Measurements from ENCODE around the gene ERF.
A peak's percentile ranks its signal among the peaks of the same experiment; 100 is the strongest.

ERF gene

DNA sequence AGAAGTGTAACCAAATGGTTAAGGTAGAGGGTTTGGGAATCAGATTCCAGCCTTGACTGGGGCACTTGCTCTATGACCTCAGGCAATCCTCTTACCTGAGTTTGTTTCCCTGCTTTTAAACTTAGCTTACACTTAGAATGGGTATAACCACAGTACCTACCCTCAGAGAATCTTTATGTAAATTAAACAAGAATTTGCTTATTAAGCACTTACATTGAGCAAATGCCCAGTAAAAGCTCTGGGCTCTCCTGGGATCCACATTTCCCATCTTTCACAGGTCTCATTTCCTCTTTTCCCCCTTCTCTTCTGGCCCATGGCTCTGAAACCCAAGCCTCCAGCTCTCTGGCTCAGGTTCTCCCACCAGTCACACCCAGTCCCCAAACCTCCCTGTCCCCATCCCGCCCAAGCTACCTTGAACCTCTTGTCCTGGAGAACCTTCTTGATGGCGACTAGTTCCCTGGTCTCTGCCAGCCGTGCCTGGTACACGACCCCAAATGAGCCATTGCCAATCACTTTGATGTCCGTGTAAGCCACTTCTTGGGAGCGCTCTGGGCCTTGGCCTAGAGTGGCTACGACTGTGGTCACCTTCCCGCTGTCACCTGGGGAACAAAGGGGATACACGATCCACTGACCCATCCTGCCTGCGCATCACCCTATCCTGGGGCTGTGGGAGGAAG, 15.2 kb downstream of the ERF start:
- DNase-seq (no peak), ATAC-seq (no peak)

DNA sequence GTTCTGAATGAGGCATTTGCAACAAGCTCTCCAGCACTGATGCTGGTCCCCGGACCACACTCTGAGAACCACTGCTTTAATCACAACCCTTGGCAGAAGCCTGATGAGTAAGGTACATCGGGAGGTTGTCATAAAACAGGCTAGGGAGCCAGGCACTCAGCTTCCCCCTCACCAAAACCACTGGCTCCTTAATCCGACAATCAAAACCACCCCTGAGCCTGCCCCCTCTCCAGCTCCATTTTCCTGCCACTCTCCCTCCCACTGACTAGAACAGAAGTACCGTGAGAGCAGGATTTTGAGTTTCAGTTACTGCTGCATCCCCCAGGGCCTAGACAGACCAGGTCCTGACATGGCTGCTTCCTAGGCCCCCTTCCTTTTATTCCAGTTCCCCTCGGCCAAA, 19.7 kb downstream of the ERF start:
- DNase-seq (no peak), ATAC-seq (no peak)

DNA sequence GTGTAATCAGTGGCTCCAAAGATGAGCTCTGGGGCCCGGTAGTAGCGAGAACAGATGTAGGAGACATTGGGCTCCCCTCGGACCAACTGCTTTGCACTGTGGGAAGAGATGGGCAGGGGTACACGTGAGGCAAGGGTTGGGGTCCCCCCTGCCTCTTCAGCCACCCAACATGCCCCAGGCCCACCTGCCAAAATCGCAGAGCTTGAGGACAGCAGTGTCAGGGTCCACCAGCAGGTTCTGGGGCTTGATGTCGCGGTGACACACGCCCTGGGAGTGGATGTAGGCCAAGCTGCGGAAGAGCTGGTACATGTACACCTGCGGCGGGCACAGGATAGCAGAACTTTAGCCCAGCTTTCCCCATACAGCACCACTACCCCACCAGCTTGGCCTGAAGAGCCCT, 20.6 kb downstream of the ERF start:
- ATAC-seq (no peak), DNase-seq (no peak)

- ATAC-seq (no peak), DNase-seq (no peak)
Observed at GRCh38 chr19:42233678-42234292, 21.1 kb downstream of the ERF start.

GRCh38 chr19:42233106-42233505, 21.8 kb downstream of the ERF start:
- no peak for ATAC-seq
- no peak for DNase-seq

GRCh38 chr19:42232435-42232834, 22.5 kb downstream of the ERF start:
- DNase-seq (no peak), ATAC-seq (no peak)

DNA sequence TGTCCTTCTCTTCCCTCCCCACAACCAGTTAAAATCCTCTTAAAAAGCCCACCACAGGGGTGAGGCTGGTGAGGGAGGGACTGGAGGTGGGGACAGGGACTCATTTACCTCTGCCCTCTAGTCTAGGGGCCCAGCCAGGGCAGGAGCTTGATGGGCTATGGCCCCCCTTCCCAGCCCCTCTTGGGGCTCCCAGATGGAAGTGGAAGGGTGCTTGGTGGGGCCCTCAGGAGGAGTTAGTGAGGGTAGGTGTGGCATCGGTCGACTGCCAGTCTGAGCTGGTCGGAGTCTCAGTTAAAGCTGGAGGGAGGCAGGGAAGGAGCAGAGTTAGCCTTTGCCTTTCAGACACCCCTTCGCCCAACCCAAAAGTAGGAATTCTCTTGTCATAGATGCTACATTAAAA, 24.4 kb downstream of the ERF start:
- DNase-seq (no peak), ATAC-seq (no peak)

- DNase-seq (no peak), ATAC-seq (no peak)
Observed at GRCh38 chr19:42229855-42230351, 25.0 kb downstream of the ERF start.

DNA sequence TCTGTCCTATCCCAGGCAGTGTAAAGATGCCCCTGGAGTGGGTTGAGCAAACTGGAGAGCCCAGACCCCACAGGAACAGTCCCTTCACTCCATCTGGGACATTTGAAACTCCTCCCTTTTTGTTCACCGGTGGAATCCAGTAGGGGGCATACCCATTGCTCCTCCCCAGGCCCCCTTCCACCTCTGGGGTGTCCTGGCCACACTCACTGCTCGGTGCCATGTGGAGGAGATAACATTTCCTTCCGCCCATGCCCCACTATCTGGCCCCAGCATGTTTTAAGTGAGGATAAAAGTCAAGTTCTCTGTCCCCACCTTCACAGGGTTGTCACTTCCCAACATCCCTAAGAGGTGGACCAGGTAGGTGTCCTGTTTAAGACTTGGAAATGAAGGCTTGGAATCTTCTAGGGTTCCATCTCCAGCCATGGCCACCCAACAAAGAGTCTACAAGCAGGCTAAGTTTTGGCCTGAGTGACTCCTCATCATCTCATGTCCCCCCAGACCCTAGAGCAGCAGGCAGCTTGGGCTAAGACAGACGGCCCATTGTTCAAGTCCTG, 25.6 kb downstream of the ERF start:
- ATAC-seq (no peak), DNase-seq (no peak)

DNA sequence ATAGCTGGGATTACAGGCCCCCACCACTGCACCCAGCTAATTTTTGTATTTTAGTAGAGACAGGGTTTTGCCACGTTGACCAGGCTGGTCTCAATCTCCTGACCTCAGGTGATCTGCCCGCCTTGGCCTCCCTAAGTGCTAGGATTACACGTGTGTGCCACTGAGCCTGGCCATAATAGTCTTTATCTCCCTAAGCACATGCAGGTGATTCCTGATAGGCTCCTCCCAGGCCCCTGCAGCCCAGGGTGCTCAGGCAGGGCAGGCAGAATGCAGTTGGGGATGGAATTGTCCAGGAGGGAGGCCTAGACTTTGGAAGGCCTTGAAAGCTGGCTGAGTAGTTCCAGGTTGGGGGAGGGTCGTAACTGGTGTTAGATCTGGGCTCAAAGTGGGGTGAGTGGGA, 26.3 kb downstream of the ERF start:
- no peak for ATAC-seq
- no peak for DNase-seq

- DNase-seq (no peak), ATAC-seq (no peak)
Observed at GRCh38 chr19:42226886-42227285, 28.0 kb downstream of the ERF start.

DNA sequence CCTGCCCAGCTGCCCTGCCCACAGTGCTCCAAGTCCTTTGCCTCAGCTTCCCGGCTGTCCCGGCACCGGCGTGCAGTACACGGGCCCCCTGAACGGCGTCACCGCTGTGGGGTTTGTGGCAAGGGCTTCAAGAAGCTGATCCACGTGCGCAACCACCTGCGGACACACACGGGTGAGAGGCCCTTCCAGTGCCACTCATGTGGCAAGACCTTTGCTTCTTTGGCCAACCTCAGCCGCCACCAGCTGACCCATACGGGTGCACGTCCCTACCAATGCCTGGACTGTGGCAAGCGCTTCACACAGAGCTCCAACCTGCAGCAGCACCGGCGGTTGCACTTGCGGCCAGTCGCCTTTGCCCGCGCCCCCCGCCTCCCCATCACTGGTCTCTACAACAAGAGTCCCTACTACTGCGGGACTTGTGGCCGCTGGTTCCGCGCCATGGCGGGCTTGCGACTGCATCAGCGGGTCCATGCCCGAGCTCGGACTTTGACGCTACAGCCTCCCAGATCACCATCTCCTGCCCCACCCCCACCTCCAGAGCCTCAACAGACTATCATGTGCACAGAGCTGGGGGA, 29.1 kb downstream of the ERF start:
- no peak for ATAC-seq
- DNase-seq = no peak

GRCh38 chr19:42224940-42225717, 29.8 kb downstream of the ERF start:
- ATAC-seq = no peak

GRCh38 chr19:42220751-42221097, 34.2 kb downstream of the ERF start:
- no peak for DNase-seq
- no peak for ATAC-seq

More at GRCh38 chr19:42224940-42225717, 29.8 kb downstream of the ERF start:
- DNase-seq = no peak

DNA sequence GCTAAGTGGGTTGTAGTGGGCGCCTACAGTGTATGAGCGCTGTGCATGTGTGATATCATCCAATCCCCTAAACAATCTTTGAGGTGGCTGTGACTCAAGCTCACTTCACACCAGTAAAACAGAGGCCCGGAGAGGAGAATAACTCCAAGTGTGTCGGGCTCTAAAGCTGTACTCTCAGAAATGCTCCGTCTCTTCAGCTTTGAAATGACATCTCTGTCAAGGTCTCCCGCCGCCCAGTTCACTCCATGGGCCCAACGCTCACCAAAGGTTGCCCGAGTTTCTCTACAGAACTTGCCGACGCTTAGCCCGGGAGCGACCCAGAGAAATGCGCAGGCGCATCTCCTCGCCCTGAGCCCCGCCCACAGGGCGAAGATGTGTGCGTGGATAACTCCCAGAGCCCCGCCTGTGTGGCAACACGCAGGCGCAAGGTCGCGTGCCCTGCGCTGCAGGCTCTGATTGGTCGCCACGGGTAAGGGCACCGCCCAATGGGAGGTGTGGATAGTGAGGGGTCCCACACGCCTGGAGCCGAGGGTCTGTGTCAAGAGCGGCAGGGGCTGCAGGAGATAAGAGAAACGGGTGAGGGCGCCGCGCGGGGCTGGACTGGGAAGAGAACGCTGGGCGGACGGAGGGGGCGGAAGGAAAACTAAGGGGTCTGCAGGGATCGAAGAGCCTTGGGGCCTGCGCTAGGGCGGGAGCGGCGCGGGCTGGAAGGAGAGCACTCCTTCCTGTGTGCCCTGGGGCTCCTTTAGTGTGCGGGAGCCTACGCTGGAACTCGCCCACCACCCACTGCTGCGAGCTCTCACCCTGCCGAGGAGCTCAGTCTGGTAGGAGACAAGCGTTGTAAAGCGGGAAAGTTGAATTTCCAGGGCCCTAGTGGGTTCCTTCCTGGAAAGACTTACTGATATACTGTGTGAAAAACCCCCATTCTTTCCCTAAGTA, 34.8 kb downstream of the ERF start, which contains the start of gene ZNF526:
ZNF526 (plus strand) TSS at position 501 of the 939 bp plus-strand sequence. CDS start 4,092 bp downstream, outside the sequence.
- ATAC-seq = peak; percentile 89
- peak; percentile 97 for DNase-seq

DNA sequence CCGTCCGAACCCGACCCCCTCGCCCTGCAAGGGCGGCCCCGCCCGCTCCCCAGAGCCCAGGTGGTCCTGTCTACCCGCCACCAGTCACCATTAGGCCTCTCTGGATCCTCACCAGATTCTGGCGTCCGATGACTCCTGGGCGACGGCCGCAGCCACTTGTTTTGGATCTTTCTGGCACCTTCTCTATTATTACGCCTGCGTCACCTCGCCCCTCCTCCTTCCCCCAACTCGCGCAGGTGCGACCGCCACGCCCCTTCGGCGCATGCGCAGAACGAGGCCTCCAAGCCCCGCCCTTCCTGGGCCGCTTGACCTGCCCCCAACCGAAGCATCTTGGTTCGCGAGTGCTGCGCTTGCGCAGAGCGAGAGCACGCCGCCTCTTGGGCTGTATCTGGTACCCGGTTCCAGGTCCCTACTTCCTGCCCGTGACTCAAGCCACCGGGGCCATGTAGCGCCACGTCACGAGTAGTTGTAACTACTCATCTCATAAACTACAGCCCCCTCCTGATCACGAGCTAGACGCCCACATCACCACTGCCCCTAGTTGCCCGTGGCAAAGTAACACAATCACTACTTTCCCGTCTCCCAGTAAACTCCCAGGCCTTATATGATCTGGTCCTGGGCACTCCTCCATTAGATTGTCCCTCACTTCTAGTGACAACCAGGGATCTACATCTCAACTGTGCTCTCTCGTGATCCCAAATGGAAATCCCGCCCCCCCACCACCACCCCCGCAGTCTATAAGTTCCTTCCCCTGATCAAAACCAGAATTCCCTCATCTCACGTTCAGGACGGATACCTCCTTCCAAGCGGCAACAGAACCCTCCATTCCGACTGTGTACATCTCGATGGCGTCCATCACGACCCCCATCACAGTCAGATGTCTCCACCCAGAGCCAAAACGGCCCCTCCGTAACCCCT, 37.1 kb downstream of the ERF start, which contains the start of gene DEDD2:
DEDD2 (minus strand) TSS at position 158 of the 918 bp plus-strand sequence. CDS start 670 bp downstream, outside the sequence.
- peak; percentile 81 for ATAC-seq
- peak; percentile 100 for DNase-seq

DNA sequence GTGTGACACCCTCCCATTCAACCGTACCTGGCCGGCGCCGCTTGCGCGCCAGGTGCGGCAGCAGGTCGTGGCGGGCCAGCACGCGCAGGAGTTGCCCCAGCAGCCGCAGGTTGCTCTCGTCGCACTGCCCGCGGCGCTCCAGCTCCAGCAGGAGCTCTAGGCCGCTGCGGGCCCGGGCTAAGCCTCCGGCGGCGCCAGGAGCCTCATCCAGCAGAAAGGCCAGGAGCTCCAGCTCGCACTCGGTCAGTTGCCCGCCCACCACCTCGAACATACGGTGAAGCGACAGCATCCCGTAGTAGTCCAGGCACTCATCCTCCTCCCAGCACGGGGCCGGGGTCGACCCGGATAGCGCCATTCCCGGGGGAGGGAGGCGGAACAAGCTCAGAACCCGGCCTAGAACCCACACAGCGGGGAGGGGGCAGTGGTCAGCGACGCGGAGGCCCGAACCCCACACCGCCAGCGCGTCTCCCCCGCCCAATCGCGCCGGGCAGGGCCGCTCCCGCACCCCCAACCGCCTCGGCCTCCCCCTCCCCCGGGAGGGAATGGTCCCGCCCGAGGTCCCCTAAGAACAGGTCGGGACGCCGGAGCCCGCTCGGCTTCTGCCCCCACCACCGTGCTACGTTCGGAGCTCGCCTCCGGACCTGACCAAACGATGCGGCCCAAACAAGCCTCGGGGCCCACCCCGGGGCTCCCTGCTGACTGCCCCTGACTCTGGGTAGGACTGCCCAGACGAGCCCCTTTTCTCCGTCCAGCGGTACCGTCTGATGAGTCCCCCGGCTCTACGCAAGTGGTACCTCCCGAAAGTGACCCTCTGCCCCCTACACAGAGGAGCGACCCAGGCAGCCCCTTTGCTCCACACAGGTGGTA, 38.0 kb downstream of the ERF start:
- ATAC-seq (no peak), DNase-seq (peak; percentile 53)

GRCh38 chr19:42214810-42215485, 40.0 kb downstream of the ERF start:
- DNase-seq = no peak
- ATAC-seq = no peak

Data from stimulated activated naive CD8-positive, alpha-beta T cell treated with anti-CD3 and anti-CD28 coated beads, Interleukin-15, Interleukin-2, amounts not matched to agents 100 U/mL and 50 U/mL, for 24 hours (primary cell).